CD4-positive, alpha-beta T cell treated with Interleukin-6 at 100 ng/mL for 8 hours (primary cell): ENCODE results near the gene ARHGAP45.

Experiments used
- DNase-seq: peaks from one replicate; pipeline ENCODE4 v3.0.0-alpha.2; 2020; ENCODE audit warnings: mixed read lengths, low spot score

Gene ARHGAP45

DNA sequence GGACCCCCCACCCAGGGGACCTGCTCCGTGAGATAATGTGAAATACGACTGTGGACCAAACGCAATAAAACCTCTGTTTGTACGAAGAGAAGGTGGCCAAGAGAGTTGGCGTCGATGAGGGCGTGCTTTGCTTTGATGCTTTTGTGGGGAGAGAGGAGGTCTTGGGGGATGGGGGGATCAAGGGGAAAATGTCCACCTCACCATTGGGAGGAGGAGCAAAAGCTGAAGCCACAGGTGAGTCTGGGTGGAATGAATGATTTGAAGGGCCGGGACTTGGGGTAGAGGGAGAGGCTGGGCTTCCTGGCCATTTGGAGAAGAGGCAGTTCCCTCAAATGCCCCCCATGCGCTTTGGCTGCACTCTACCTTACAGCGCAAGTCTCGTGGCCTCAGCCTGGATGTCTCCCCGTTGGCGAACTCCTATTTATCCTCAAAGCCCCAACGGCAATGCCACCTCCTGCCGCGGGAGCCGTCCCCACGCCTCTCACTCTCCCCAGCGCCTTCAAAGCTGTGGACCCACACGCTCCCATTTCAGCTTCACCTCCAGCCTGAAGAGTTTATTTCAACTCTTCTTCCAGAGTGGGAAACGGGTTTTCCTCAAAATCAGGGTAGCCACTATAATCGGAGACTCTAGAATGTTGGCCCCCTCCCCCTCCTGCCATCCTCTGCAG, 27.9 kb upstream of the ARHGAP45 start:
- DNase-seq: no peak

DNA sequence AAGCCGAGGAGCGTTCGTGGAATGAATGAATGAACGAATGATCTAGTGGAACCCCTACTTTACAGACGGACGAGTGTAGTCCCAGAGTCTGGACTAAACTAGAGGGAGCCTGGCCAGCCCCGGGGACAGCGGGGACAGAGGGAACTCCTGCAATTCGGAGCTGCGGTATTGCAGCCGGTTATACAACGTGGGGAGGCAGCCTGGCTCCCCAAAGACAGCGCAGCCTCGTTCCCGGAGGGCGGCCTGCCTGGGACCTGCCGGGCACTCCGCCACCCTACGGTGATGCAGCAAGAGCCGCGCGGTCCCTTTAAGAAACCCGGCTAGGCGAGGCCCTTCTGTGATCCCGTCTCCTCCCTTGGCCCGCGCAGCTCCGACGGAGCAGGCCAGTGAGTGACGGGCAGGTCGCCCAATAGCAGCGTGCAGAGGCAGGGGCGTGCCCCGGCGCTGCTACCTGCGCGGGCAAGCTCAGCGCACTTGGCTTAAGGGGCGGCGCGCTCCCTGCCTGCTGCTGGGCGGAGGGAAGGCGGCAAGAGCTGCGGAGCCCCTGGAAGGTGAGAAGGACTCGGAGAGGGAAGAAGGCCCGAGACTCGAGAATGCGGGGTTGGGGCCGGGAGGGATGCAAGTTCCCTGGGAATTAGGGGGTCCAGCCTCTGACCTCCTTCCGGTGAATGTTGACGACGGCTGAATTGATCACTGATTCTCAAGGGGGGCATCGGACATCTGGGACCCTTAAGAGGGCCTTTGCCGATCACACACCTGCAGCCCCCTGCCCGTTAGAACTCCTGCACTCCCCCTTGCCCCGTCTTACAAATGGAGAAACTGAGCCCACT, 27.1 kb upstream of the ARHGAP45 start, which contains the start of gene ABCA7:
ABCA7 (plus strand) TSS at position 462 of the 830 bp plus-strand sequence. CDS start 1,255 bp downstream, outside the sequence.
- peak; percentile 99 for DNase-seq

DNA sequence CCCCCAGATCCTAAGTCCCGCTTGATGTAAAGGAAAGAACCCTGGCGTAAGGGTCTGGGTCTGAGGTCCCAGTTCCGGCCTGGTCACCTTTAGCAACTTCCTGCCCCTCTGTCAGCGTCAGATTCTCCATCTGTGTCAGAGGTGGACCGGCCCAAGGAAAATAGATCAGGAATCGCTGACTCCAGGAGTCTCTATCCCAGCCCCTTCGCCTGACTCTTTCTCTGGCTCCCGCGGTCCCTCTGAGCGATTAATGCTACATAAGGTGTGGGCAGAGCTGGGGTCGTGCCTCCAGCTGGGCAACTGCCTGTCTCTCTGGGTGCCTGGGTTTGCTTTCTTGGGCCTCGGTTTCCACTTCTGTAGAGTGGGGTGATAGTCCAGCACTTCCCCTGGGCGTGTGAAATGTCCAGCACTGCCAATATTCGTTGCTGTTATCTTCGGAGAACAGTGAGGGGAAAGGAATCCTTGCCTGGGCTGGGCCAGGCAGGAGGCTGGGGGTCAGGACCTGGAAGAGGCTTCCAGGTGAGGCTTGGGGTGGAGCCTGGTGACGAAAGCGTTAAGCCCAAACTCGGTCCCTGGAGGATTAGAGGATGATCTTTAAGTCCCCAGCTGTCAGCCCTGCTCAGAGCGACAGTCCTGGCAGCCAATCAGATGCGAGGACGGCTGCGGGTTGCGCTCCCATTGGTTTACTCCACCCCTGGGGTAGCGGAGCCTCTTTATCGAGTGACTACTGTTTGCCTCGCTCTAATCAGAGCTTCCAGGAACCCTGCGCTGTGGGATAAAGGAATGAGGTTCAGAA, 26.3 kb upstream of the ARHGAP45 start:
- peak; percentile 94 for DNase-seq

DNA sequence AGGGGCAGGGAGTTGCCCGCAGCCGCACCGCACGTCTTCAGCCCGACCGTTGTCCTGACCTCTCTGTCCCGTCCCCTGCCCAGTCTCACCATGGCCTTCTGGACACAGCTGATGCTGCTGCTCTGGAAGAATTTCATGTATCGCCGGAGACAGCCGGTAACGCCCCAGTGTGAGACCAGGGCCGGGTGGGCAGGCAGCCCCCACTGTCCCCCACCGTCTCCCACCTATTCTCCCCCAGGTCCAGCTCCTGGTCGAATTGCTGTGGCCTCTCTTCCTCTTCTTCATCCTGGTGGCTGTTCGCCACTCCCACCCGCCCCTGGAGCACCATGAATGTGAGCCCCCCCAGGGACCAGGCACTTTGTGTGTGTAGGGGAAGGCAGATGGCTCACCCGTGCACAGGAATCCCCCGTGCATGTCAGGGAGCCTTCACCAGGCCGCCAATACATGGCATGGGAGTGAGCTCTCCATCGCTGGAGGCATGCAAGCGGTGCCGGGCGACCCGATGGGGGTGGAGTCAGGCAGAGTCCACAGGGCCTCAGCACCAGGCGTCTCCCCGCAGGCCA, 25.6 kb upstream of the ARHGAP45 start:
- DNase-seq: no peak

DNA sequence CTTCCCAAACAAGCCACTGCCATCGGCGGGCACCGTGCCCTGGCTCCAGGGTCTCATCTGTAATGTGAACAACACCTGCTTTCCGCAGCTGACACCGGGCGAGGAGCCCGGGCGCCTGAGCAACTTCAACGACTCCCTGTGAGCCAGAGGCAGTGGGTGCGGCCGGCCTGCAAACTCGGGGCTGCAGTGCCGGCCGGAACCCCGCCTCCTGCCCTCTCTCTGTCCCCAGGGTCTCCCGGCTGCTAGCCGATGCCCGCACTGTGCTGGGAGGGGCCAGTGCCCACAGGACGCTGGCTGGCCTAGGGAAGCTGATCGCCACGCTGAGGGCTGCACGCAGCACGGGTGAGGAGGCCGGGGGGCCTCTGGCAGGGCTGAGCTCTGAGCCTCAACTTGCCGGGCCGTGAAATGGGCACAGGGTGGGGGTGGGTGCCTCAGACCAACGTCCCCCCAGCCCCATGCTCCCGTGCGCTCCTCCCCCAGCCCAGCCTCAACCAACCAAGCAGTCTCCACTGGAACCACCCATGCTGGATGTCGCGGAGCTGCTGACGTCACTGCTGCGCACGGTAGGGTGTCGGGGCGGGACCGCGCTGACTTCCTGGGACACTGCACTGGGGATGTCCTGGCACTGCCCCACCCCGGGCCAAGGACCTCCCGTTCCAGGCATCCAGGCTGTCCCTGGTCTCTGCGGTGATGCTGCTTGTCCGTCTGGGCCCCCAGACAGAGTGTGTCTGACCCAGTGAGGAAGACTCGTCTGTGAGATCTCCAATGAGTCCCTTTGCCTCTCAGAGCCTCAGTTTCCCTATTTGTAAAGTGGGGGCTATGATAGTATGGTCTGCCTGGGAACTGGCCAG, 24.9 kb upstream of the ARHGAP45 start:
- DNase-seq: no peak

DNA sequence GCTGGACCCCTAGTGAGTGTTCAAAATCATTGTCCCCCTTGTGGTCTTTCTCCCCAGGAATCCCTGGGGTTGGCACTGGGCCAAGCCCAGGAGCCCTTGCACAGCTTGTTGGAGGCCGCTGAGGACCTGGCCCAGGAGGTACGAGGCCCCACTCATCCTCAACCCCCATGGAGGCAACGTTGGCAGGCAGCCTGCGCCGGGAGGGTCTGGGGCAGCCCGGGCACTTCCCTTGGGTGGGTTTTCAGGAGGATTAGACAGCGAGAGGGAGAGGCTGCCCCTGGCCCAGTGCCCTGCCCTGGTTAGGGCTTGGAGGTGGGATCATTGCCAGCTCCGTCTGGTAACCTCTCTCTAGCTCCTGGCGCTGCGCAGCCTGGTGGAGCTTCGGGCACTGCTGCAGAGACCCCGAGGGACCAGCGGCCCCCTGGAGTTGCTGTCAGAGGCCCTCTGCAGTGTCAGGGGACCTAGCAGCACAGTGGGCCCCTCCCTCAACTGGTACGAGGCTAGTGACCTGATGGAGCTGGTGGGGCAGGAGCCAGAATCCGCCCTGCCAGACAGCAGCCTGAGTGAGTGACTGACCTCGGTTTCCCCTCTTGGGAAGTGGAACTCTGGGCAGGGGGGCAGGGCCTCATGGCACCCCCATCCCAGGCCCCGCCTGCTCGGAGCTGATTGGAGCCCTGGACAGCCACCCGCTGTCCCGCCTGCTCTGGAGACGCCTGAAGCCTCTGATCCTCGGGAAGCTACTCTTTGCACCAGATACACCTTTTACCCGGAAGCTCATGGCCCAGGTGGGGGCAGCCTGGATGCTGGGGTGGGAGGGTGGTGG, 24.1 kb upstream of the ARHGAP45 start:
- no peak for DNase-seq

DNA sequence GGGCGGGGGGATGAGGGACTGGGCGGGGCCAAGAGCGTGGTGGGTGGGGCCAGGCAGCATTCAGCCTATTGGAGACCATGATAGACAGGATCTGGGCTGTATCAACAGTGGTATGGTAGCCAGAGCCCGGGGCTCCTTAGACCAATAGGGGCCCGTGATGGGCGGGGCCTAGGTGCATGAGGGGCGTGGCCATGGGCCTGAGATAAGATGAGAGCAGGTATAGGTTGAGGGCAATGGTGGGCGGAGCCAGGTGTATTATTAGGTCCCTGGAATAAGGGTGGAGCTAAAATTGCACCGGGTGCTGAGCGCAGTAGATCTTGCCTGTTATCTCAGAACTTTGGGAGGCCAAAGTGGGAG, 21.7 kb upstream of the ARHGAP45 start:
- DNase-seq: no peak

DNA sequence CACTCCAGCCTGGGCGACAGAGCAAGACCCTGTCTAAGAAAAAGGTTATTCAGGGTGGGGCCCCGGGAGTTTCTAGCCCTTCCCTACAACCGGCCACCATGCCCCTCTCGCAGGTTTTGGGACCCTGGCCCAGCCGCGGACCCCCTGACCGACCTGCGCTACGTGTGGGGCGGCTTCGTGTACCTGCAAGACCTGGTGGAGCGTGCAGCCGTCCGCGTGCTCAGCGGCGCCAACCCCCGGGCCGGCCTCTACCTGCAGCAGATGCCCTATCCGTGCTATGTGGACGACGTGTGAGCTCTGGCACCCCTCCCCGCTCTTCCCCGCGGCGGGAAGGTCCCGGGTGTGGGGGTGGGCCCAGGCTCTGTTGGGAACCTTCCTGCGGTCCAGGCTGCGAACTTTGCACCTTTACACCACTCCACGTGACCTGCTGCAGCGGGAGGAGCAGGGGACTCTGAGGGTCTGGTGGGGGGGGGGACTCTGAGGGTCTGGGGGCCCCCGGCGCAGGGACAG, 20.8 kb upstream of the ARHGAP45 start:
- DNase-seq: no peak

DNA sequence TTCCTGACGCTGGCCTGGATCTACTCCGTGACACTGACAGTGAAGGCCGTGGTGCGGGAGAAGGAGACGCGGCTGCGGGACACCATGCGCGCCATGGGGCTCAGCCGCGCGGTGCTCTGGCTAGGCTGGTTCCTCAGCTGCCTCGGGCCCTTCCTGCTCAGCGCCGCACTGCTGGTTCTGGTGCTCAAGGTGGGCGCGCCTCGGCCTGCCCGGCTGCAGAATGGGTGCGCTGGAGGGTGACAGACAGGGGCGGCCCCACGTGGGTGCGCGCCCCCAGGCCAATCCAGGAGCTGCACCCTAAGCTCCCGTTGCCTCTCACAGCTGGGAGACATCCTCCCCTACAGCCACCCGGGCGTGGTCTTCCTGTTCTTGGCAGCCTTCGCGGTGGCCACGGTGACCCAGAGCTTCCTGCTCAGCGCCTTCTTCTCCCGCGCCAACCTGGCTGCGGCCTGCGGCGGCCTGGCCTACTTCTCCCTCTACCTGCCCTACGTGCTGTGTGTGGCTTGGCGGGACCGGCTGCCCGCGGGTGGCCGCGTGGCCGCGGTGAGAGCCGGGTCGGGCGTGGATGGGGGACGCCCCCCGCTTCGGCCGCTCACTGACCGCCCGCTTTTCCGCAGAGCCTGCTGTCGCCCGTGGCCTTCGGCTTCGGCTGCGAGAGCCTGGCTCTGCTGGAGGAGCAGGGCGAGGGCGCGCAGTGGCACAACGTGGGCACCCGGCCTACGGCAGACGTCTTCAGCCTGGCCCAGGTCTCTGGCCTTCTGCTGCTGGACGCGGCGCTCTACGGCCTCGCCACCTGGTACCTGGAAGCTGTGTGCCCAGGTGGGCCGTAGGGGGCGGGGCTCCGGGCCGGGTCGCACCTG, 19.9 kb upstream of the ARHGAP45 start:
- DNase-seq: no peak

DNA sequence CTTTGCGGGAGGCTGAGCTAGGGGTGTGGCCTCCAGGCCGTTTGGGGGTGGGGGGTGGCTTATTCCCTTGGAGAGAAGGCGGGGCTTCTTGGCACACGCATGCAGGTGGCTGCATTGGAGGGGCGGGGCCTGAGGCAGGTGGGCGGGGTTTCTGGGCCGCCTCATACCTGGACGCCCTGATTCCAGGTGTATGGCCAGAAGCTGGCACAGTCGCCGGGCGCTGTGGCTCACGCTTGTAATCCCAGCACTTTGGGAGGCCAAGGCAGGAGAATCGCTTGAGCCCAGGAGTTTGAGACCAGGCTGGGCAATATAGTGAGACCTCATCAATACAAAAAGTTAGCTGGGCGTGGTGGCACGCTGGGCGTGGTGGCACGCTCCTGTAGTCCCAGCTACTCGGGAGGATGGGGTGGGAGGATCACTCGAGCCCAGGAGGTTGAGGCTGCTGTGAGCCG, 19.2 kb upstream of the ARHGAP45 start:
- DNase-seq: no peak

DNA sequence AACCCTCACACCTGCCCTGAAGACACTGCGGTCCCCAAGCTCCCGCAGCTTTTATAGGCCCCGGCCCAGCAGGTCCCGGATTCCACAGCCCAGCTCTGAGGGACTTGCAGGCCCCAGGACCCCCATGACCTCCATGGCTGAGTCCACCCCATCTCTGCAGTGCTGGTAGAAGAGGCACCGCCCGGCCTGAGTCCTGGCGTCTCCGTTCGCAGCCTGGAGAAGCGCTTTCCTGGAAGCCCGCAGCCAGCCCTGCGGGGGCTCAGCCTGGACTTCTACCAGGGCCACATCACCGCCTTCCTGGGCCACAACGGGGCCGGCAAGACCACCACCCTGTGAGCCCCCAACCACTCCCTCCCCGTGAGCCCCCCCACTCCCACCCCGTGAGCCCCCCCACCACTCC, 17.9 kb upstream of the ARHGAP45 start:
- no peak for DNase-seq

DNA sequence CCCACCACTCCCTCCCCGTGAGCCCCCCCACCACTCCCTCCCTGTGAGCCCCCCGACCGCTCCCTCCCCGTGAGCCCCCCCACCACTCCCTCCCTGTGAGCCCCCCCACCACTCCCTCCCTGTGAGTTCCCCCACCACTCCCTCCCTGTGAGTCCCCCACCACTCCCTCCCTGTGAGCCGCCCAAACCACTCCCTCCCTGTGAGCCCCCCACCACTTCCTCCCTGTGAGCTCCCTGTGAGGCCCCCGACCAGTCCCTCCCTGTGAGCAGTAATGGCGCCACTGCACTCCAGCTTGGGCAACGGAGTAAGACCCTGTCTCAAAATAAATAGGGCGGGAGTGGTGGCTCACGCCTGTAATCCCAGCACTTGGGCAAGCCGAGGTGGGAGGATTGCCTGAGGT, 17.2 kb upstream of the ARHGAP45 start:
- no peak for DNase-seq

DNA sequence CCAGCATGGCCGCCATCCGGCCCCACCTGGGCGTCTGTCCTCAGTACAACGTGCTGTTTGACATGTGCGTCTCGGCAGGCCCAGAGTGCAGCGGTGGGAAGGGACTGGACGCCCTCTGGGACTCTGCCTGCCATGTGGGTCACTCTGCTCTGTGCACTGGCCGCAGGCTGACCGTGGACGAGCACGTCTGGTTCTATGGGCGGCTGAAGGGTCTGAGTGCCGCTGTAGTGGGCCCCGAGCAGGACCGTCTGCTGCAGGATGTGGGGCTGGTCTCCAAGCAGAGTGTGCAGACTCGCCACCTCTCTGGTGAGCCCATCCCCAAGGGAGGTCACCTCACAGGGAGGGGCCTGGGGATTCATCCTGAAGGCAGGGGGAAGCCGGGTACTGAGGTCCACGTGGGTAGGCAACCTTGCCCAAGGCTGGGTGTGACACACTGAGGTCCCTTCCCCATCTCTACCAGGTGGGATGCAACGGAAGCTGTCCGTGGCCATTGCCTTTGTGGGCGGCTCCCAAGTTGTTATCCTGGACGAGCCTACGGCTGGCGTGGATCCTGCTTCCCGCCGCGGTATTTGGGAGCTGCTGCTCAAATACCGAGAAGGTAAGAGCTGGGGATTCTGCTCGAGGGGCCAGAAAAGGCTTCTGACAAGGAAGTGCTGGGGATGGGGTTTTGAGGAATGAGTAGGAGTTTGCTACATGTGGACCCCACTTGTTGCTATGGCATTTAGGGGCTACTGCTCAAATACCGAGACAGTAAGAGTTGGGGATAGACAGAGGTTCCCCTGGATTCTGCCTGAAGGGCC, 15.8 kb upstream of the ARHGAP45 start:
- DNase-seq: no peak

DNA sequence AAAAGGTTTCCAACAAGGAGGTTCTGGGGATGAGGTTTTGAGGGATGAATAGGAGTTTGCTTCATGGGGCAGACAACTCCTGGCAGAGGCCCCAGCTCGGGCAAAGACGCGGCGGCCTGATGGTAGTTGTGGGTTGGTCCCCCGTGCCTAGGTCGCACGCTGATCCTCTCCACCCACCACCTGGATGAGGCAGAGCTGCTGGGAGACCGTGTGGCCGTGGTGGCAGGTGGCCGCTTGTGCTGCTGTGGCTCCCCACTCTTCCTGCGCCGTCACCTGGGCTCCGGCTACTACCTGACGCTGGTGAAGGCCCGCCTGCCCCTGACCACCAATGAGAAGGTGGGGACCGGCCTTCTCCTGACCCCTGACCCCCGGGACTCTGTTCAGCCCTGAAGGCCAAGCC, 15.2 kb upstream of the ARHGAP45 start:
- DNase-seq: no peak

DNA sequence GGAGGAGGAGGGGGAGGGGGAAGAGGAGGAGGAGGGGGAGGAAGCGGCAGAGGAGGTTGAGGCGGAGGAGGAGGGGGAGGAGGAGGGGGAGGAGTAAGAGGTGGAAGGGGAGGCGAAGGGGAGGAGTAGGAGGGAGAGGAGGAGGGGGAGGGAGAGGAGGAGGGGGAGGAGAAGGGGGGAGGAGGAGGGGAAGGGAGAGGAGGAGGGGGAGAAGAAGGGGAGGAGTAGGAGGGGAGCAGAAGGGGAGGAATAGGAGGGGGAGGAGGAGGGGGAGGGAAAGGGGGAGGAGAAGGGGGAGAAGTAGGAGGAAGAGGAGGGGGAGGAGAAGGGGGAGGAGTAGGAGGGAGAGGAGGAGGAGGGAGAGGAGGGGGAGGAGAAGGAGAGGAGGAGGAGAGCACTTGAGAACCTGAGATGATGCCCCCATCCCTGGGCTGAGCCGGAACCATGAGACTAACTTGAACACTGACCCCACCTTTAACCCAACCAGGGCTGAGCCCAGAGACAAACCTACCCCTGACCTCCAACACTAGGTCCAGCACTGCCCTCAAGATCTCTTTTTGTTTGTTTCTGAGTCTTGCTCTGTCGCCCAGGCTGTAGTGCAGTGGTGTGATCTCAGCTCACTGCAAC, 14.5 kb upstream of the ARHGAP45 start:
- peak; percentile 39 for DNase-seq

DNA sequence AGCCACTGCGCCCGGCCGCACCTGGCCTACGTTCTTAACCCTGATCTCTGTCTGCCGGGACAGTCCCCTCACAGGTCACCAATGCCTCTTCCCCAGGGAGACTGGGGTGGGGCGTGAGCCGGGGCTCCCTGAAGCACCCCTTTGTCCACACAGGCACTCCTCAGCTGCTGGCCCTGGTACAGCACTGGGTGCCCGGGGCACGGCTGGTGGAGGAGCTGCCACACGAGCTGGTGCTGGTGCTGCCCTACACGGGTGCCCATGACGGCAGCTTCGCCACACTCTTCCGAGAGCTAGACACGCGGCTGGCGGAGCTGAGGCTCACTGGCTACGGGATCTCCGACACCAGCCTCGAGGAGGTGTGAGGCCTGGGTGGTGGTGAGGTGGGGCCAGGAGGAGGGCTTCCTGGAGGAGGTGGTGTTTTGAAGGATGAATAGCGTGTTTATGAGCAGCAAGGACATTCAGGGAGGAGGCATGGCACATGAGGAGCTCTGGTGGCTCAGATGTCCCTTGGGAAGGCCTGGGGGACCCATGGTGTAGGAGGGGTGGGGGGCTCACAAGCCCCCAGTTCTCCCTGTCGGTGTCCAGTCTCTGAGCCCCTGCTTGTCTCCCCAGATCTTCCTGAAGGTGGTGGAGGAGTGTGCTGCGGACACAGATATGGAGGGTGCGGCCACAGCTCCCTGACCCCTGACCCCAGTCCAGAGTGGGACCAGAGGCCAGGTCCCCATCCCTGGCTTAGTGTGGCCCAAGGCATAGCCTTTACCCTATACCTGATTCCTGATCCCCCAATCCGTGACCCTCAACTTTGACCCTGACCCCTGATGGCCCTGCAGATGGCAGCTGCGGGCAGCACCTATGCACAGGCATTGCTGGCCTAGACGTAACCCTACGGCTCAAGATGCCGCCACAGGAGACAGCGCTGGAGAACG, 13.5 kb upstream of the ARHGAP45 start:
- DNase-seq: no peak
